Measurements from ENCODE around the gene WBP2. TPM values are rescaled to one million over a fixed set of nuclear protein-coding genes. Genes with fewer than 3 reads are reported as not detected.

WBP2 gene
- total RNA-seq, 1 experiment from 2014 or later: 132 TPM

DNA sequence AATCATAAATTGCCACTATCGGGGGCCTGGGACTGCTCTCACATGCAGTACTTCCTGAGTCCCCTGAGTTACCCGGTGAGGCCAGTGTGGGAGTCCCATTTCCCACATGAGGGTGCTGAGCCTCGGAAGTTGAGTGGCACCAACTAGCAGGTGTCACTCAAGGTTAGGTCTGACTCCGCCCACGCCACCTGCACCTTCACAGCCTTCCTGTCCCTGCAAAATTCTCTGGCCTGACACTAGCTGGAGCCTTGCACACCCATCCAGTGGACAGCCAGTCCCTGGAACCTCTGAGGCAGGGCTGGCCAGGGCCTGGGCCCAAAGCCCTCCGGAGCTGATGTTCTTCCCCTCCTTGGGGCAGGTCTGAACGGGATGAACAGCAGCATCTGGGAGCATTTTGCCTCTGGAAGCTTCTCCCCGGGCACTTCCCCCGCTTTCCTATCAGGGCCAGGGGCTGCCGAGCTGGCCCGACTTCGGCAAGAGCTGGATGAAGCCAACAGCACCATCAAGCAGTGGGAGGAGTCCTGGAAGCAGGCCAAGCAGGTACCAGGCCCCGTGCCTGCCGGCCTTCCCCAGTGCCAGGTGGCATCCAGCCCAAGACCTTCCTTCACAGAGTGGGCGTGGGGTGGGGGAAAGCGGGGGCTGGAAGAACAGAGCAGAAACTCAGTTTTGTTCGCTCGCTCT is 32.9 kb downstream of the WBP2 start:
- no peak overlapping the region for H3K4me2 ChIP-seq (ENCODE audit: low read length)
- ATAC-seq (no peak), DNase-seq (ENCODE audit: low read depth, low spot score) (no peak)
- H3K4me1 ChIP-seq (ENCODE audit: control insufficient read depth in 1 of 2, insufficient read depth in 2 of 2, low read length in 2 of 2): 0 out of 4 replicates have a peak, but pooled peaks cover 0 to 3% of the 10 kb centered on the region in 2 experiments
- no peak overlapping the region for H2AFZ ChIP-seq (ENCODE audit: low read depth, low read length, poor library complexity, severe bottlenecking)
- no peak overlapping the region for H3K9ac ChIP-seq (ENCODE audit: low read length)
- no peak overlapping the region for H3K4me3 ChIP-seq (replicated peaks in 1 of 2; ENCODE audit: low read depth in 1 of 2, low read length in 2 of 2)
- intact Hi-C loops (cut with micrococcal nuclease): no loop called here
- ChIA-PET POLR2A (no interaction called here), RAD21 (ENCODE audit: low non-redundant PET in 1 of 2, low total read pairs in 2 of 2, uncharacterized antibody in 2 of 2, unreplicated experiment in 2 of 2) (no interaction called here), CTCF (no interaction called here)
- no peaks in the 10 kb centered on the region for H3K9me2 ChIP-seq (ENCODE audit: insufficient read depth)
- BruUV-seq (replicated peaks): no TSS peak
- peaks cover 18 to 31% of the 10 kb centered on the region in 2 experiments; a peak in 3 of 4 replicates for H3K36me3 ChIP-seq (ENCODE audit: control insufficient read depth in 1 of 2, insufficient read depth in 2 of 2, low read length in 2 of 2)
- H3K9me3 ChIP-seq (ENCODE audit: control insufficient read depth in 1 of 2, insufficient read depth in 1 of 2, low read depth in 1 of 2, low read length in 2 of 2): no peaks in the 10 kb centered on the region
- no peaks in the 10 kb centered on the region for H3K79me2 ChIP-seq (ENCODE audit: insufficient read depth, low read length)
- TF ChIP-seq CEBPB (IDR thresholded peaks at IDR 0.05; ENCODE audit: low read depth) (no peak), POLR2AphosphoS5 (IDR thresholded peaks at IDR 0.05; ENCODE audit: low read depth, low read length) (no peak), JUND (IDR thresholded peaks at IDR 0.05) (no peak), ZFX (IDR thresholded peaks at IDR 0.05) (no peak), EZH2phosphoT487 (IDR thresholded peaks at IDR 0.05; ENCODE audit: borderline replicate concordance) (no peak), ZNF274 (IDR thresholded peaks at IDR 0.05; ENCODE audit: low read depth, low read length) (no peak), RAD21 (IDR thresholded peaks at IDR 0.05; ENCODE audit: low read depth) (no peak), EZH2 (IDR thresholded peaks at IDR 0.05) (no peak), EGR1 (IDR thresholded peaks at IDR 0.05; ENCODE audit: low read depth) (no peak), FOSL1 (IDR thresholded peaks at IDR 0.05; ENCODE audit: low read depth) (no peak), TCF7L2 (IDR thresholded peaks at IDR 0.05; ENCODE audit: borderline replicate concordance, extremely low read depth, insufficient read depth, insufficient read length) (no peak)
- TF ChIP-seq, protein P1, sequence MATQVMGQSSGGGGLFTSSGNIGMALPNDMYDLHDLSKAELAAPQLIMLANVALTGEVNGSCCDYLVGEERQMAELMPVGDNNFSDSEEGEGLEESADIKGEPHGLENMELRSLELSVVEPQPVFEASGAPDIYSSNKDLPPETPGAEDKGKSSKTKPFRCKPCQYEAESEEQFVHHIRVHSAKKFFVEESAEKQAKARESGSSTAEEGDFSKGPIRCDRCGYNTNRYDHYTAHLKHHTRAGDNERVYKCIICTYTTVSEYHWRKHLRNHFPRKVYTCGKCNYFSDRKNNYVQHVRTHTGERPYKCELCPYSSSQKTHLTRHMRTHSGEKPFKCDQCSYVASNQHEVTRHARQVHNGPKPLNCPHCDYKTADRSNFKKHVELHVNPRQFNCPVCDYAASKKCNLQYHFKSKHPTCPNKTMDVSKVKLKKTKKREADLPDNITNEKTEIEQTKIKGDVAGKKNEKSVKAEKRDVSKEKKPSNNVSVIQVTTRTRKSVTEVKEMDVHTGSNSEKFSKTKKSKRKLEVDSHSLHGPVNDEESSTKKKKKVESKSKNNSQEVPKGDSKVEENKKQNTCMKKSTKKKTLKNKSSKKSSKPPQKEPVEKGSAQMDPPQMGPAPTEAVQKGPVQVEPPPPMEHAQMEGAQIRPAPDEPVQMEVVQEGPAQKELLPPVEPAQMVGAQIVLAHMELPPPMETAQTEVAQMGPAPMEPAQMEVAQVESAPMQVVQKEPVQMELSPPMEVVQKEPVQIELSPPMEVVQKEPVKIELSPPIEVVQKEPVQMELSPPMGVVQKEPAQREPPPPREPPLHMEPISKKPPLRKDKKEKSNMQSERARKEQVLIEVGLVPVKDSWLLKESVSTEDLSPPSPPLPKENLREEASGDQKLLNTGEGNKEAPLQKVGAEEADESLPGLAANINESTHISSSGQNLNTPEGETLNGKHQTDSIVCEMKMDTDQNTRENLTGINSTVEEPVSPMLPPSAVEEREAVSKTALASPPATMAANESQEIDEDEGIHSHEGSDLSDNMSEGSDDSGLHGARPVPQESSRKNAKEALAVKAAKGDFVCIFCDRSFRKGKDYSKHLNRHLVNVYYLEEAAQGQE (IDR thresholded peaks at IDR 0.05; ENCODE audit: low read depth): no peak
- TF ChIP-seq, protein P2, sequence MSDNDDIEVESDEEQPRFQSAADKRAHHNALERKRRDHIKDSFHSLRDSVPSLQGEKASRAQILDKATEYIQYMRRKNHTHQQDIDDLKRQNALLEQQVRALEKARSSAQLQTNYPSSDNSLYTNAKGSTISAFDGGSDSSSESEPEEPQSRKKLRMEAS (IDR thresholded peaks at IDR 0.05): no peak
- no peaks in the 10 kb centered on the region for H3K27me3 ChIP-seq (ENCODE audit: insufficient read depth, low read length)
- H3K27ac ChIP-seq (ENCODE audit: low read depth, low read length): no peak overlapping the region
- no peaks in the 10 kb centered on the region for H4K20me1 ChIP-seq (ENCODE audit: insufficient read depth)

All from HCT116 (cell line).